Stimulated activated memory B cell treated with anti-CD40 and anti-IgM and Interleukin-4, amounts not matched to agents 10 μg/mL and 1 μg/mL and 100 μg/mL, for 72 hours (primary cell): ENCODE data around the gene FEZF1.

Source experiments
- ATAC-seq: fragments of 150-1000 bp; cut with Tn5 transposase; 2 replicates; pipeline ENCODE4 v1.10.0; 2021
- H3K27ac Mint-ChIP-seq: one replicate; pipeline ENCODE4 v1.8.0; 2022; ENCODE audit warnings: mild to moderate bottlenecking, mixed read lengths
- H3K27me3 Mint-ChIP-seq: one replicate; pipeline ENCODE4 v1.8.0; 2022; ENCODE audit warnings: mixed read lengths
- H3K36me3 Mint-ChIP-seq: one replicate; pipeline ENCODE4 v1.8.0; 2022; ENCODE audit warnings: mixed read lengths
- H3K4me1 Mint-ChIP-seq: one replicate; pipeline ENCODE4 v1.8.0; 2022; ENCODE audit warnings: mixed read lengths
- H3K4me3 Mint-ChIP-seq: one replicate; pipeline ENCODE4 v1.8.0; 2022; ENCODE audit warnings: mild to moderate bottlenecking, moderate library complexity, mixed read lengths
- H3K9me3 Mint-ChIP-seq: one replicate; pipeline ENCODE4 v1.8.0; 2022; ENCODE audit warnings: mixed read lengths

The FEZF1 gene

DNA sequence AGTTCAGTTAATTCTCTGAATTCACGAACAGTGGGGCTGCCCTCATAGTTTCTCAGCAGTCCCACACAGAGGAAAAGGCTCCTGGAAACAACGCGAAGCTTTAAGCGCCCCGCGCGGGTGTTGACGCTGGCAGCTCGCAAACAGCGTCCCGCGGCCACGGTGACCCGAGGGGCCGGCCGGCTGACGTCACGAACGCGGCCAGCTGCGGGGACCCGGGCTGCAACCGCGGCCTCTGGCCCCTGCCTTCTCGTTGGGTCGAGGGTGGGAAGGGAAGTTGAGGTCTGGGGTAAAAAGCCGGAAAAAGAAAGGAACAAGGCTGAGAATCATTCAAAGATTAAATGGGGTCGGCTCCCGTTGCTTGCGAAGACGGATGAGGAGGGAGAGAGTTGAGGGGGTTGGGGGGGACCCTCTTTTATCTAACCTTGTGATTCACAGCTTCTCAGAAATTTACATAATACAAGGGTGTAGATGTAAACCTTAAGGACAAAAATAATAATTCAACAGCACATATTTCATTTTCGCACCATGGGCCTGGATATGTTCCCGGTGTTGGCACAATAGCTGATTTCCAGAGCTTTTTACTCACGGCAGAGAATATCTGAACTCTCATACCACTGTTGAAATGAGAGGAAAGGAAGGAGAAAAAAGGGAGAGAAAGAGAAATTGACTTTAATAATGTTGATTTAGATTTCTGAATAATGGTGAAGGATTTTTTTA lies 7.3 kb upstream of the FEZF1 start:
- Mint-ChIP-seq H3K4me1 (no peaks in the 10 kb centered on the region), H3K9me3 (no peaks in the 10 kb centered on the region), H3K27me3 (peaks cover 71% of the 10 kb centered on the region), H3K27ac (no peak overlapping the region), H3K36me3 (no peaks in the 10 kb centered on the region), H3K4me3 (no peak overlapping the region)
- no peak for ATAC-seq

DNA sequence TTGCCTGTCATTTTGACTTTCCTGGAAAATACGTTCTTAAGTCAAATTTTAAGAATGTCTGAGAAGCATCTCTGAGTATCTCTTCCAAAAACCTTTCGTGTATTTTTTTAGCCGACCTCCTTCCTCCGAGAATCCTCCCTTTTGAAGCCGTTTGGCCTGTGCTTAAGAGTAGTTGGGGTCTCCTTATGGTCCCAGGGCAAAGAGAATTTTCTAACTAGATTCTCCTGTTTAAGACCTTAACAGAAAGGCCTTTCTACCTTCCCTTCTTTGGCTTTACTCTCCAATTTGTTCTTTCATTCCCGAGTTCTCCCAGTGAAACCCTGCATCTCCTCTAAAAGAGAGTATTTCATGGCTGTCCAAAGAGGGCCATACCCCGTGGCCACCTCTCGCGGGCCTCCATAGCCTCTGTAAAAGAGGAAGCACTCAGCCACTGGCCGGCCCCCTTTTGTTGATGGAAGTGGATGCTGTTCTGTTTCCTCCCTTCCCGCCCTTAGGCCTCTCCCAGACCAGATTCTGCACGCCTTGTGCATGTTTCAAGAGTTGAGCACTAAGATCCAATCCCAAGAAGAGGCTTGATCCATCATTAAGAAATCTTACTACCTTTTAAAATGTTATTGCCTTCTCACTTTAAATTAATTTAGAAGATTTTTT lies 6.6 kb upstream of the FEZF1 start:
- no peaks in the 10 kb centered on the region for H3K4me1 Mint-ChIP-seq
- no peak for ATAC-seq
- no peaks in the 10 kb centered on the region for H3K9me3 Mint-ChIP-seq
- H3K36me3 Mint-ChIP-seq: no peaks in the 10 kb centered on the region
- H3K27ac Mint-ChIP-seq: no peak overlapping the region
- H3K4me3 Mint-ChIP-seq: no peak overlapping the region
- peaks cover 71% of the 10 kb centered on the region for H3K27me3 Mint-ChIP-seq

DNA sequence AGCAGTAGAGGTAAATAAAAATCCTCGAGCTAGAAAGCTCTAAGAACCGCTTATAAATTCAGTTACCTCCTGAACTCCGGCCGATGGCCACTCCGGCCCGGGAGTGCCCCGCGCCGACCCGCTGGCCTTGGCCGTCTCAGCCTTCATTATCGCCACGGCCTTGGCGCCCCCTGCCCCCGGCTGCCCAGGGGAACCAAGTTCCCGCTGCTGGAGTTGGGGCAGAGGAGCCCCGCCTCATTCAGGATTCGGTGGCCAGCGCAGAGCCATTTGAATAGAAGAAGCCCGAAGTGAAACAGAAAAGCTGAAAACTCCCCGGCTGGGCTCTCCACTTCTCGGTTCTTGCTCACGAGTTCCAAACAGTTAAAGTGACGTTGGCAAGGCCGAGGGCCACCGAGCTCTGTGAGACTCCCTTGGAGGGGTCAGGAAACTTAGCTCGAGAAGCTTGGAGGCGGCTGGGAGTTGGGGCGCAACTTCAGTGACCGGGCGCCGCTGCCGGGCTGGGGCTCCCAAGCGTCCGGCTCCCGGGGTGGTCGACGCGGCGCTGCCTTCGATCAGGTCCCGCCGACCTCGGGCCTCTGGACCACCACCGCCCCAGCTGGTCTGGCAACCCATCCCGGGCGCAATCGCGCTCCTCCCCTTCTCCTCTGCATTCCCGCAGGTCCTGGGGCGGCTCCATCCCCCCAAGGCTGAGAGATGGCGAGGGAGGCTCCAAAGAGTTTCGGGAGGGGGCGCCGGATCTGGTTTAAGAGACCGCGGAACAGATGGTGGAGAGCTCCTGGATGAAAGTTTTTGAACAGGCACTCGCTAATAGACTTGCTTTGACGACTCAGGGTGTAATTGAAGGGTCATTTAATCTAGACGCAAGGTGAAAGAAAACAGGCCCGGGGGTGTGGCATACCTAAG lies 5.8 kb upstream of the FEZF1 start:
- H3K4me1 Mint-ChIP-seq: peaks cover 6% of the 10 kb centered on the region
- no peak overlapping the region for H3K27ac Mint-ChIP-seq
- no peak for ATAC-seq
- no peaks in the 10 kb centered on the region for H3K36me3 Mint-ChIP-seq
- peaks cover 71% of the 10 kb centered on the region for H3K27me3 Mint-ChIP-seq
- no peak overlapping the region for H3K4me3 Mint-ChIP-seq
- H3K9me3 Mint-ChIP-seq: no peaks in the 10 kb centered on the region

DNA sequence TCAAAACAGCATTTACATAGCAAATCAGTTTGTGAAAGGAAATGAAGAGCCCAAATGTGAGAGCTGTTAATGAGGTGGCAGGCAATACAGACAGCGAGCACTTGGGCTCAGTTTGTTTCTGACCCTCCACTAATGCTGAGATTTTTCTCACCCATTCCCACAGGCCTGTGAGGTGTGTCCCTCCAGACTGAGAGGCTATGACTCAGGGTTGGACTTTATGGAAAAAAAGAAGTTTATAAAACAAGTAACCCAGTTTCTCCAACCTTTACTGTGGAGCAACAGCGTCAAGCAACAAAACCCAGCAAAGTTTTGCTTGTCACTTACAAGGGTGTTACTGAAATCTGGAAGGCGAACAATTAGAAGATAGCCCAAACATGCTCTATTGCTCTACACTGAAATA lies 4.9 kb upstream of the FEZF1 start:
- Mint-ChIP-seq H3K4me1 (peaks cover 6% of the 10 kb centered on the region), H3K9me3 (no peaks in the 10 kb centered on the region), H3K27ac (no peak overlapping the region), H3K4me3 (no peak overlapping the region), H3K36me3 (no peaks in the 10 kb centered on the region), H3K27me3 (peaks cover 71% of the 10 kb centered on the region)
- ATAC-seq: no peak

DNA sequence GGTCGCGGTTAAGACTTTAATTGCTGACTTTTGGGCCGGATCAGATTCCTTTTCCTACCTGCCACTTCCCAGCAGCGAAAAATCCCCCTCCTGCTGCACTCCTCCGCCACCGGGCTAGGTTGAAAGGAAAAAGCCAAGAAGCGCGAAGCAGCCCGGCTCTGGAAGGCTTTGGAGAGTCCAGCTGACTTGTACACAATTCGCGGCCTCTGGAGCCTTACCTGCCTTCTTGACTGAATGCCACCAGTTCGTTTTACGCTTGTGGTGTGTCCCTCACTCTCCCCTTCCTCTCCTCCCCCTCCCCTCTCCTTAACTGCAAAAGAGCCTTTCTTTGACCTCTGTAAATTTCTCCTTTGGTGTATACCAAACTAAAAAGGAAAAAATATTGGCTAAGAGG lies 2.7 kb upstream of the FEZF1 start:
- Mint-ChIP-seq H3K27me3 (peaks cover 86% of the 10 kb centered on the region), H3K4me1 (peaks cover 6% of the 10 kb centered on the region), H3K4me3 (no peak overlapping the region), H3K36me3 (no peaks in the 10 kb centered on the region), H3K9me3 (peaks cover 4% of the 10 kb centered on the region), H3K27ac (no peak overlapping the region)
- no peak for ATAC-seq

DNA sequence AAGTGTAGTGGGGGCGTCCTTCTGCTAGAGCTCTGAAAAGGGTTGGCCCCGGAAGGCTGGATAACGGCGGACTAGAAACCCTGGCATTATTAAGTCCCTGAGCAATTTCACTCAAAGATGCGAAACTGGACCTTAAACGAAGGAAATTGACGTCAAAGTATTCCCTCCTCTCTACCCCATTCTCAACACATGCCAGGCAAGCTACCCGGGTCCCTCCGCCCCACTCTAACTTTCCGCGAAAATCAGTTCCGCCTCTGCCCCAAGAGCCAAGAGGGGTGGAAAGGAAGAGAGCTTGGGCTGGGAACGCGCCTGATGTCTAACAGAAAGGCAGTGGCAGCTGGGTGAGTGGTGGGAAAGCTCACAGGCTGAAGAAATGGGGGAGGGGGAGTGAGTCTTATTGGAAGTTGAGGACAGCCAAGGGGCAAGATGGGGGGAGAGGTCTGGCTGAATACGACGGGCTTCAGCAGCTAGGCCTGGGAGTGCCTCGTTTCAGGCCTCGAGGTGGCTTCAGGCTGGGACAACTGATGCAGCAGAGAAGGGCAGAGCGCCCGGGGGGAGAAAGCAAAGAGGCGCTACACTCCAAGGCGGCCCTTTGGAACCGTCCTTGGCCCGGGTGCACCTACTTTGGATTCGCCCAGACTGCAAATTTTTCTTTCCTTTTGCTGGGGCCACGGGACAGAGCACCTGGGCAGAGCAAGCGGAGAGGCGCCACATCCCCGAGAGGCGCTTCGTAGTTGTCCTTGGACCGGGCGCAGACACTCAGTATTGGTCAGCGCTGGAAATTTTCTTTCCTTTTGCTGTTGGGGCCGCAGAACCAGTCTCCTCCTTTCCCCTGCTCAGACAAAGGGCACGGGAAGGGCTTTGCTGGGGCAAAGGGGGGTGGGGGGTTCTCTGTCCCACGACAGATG lies 2.0 kb upstream of the FEZF1 start:
- H3K4me3 Mint-ChIP-seq: no peak overlapping the region
- H3K4me1 Mint-ChIP-seq: peaks cover 6% of the 10 kb centered on the region
- no peak overlapping the region for H3K27ac Mint-ChIP-seq
- H3K9me3 Mint-ChIP-seq: peaks cover 4% of the 10 kb centered on the region
- H3K27me3 Mint-ChIP-seq: peaks cover 89% of the 10 kb centered on the region
- ATAC-seq: no peak
- no peaks in the 10 kb centered on the region for H3K36me3 Mint-ChIP-seq

DNA sequence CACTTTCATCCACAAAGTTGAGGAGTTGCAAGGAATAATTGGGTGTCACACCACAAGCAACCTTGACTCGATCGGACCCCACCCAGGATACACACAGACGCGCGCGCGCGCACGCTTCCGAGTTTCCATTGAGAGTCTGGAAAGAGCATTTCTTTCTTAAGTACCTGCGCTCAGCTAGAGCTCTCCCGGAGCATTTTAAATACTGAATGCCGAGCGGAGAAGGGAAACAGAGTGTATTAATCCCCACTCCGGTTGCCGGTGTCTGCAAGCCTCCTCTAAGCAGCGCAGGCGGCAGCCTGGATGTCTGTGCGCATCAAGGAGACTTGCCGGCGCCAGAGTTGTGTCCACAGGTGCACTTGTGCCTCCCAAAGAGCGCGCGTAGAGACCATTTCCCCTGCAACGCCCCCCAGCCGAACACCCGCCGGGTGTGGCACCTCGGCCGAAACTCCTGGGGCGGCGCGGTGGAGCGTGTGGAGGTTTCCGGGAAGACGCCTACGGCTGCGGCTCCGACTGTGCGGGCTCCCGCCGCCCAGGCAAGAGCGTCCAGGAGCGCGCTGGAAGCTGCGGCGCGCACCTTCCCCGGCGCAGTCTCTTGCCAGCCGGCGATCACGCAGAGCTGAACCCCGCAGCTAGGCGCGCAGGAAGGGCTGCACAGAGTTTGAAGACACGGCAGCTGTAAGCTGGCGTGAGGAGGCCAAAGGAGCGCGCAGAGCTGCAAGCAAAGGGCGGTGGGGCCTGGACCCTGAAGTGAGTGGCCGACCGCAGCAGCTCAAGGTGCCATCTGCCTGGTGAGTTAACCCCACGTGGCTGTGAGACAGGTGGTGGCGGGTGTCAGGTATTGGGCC lies 1.1 kb upstream of the FEZF1 start:
- peaks cover 4% of the 10 kb centered on the region for H3K9me3 Mint-ChIP-seq
- peaks cover 6% of the 10 kb centered on the region for H3K4me1 Mint-ChIP-seq
- ATAC-seq: no peak
- H3K27me3 Mint-ChIP-seq: peaks cover 89% of the 10 kb centered on the region
- no peak overlapping the region for H3K27ac Mint-ChIP-seq
- no peak overlapping the region for H3K4me3 Mint-ChIP-seq
- no peaks in the 10 kb centered on the region for H3K36me3 Mint-ChIP-seq

DNA sequence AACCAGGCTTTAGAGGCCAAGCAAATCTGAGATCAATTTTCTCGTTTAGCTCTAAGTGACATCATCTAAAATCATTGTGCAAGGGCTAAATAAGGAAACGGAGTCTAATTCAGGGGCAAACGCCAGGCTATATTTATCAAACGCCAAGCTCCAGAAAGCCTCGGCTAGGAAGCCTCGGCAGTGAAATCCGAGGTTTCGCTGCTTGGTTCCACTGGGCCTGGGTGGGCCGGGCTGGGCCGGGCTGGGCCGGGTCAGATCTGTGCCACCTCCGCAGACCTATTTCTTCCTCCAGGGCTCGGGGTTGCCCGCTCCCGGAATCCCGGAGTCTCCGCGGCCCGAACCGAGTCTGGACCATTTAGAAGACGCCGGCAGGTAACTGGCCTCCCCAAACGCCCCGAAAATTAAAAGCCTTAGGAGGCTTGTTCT lies 459 bp upstream of the FEZF1 start:
- Mint-ChIP-seq H3K4me1 (peaks cover 6% of the 10 kb centered on the region), H3K27me3 (peaks cover 93% of the 10 kb centered on the region), H3K27ac (no peak overlapping the region), H3K9me3 (peaks cover 4% of the 10 kb centered on the region), H3K36me3 (no peaks in the 10 kb centered on the region), H3K4me3 (no peak overlapping the region)
- no peak for ATAC-seq

DNA sequence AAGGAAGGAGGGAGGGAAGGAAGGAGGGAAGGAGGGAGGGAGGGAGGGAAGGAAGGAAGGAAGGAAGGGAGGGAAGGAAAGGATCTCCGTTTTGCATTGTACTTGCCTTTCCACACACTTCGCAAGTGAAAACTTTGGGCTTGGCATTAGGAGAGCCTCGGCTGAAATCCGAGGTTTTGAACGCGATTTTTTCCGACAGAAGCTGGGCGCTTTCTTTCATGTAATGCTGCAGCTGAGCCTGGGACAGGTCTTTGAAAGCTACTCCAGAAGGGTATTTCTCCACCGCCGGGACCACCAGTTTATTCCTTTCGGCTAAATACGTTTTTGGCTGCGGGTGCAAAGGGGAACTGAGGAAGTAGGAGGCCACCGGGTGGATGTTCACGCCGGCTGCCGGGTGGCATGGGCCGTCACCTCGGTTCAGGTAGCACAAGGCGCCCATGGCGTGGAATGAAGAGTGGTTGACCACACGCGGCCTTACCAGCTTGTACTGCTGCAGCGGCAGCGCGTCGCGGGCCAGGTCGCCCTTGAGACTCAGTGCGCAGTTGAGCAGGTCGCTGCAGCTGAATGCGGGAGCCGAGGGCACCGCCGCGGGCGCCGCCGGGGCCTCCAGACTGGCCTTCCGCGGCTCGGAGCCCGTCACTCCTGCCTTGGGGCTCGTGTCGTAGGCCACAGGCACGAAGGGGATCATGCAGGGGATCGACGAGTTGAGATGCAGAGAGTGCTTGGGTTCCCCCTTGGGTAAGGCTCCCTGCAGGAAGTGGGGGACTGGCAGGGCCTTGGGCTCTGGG lies 825 bp downstream of the FEZF1 start:
- H3K4me1 Mint-ChIP-seq: peaks cover 6% of the 10 kb centered on the region
- no peak for ATAC-seq
- H3K4me3 Mint-ChIP-seq: no peak overlapping the region
- H3K27ac Mint-ChIP-seq: no peak overlapping the region
- peaks cover 93% of the 10 kb centered on the region for H3K27me3 Mint-ChIP-seq
- H3K9me3 Mint-ChIP-seq: peaks cover 4% of the 10 kb centered on the region
- H3K36me3 Mint-ChIP-seq: no peaks in the 10 kb centered on the region

DNA sequence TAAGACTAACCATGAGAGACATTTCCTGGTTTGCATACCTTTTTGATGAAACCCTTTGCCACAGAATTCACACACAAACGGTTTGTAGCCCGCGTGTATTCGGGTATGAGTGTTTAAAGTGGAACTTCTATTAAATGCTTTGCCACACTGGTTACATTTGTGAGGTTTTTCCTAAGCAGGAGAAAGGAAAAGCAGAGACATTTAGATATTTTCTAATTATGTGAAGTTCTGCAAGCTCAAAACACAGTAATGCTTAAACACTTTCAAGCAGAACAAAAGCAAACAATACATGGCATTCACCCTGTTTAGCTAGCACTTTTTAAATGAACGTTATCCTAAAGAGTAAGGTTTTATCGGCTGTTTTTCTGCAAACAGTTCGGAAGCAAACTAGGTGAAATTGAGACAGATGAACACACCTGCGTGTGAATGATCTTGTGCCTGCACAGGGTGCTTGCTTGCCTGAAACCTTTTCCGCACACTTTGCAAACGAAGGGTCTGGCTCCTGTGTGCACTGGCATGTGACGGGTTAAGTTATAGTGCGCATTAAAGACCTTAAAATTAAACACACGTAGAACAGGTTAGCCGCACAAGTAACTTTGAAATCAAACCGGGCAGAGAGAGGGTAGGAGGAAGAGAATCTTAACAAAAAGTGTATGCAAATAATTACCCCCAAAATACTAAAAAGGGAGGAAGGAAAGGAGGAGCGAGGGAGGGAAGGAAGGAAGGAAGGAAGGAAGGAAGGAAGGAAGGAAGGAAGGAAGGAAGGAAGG lies 1.6 kb downstream of the FEZF1 start:
- peaks cover 4% of the 10 kb centered on the region for H3K9me3 Mint-ChIP-seq
- H3K36me3 Mint-ChIP-seq: no peaks in the 10 kb centered on the region
- no peak overlapping the region for H3K27ac Mint-ChIP-seq
- H3K4me3 Mint-ChIP-seq: no peak overlapping the region
- H3K4me1 Mint-ChIP-seq: peaks cover 6% of the 10 kb centered on the region
- no peak for ATAC-seq
- H3K27me3 Mint-ChIP-seq: peaks cover 93% of the 10 kb centered on the region

DNA sequence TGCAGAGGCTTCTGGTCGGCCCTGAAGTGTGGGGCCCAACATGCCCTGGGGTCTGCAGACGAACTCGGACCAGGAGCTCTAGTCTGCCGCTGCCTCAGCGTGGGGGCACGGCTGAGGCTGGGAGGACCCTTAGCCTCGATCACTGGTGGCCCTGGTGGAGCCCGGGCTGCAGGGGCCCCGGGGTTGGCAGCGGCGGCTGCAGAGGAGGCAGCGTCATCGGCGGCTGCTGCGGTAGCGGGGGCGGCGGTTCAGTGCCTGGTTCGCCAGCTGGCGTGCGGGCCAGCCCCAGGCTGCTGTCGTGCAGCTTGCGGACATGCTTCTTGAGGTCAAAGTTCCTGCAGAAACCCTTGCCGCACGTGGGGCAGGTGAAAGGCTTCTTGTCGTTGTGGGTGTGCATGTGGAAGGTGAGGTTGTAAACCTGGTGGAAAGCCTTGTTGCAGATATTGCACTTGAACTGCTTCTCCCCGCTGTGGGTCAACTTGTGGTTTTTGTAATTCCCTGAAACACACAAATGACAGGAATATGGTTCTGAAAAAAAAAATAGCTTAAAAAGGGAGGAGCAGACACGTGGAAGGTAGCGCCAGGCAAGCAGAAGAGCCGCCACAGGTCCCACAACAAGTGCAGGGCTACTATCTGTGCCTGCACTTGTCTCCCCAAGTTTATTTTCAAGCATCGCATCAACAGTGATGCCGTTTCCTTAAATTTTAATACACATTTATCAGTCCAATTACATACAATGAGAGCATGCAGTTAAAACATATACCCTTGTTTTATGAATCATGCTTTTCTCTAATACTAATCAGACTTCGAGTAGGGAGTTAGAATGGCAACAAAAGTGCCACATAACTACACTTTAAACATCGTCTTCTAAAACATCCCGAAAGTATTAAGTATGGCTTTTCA lies 2.4 kb downstream of the FEZF1 start:
- H3K27ac Mint-ChIP-seq: no peak overlapping the region
- peaks cover 6% of the 10 kb centered on the region for H3K4me1 Mint-ChIP-seq
- peaks cover 4% of the 10 kb centered on the region for H3K9me3 Mint-ChIP-seq
- no peak for ATAC-seq
- no peaks in the 10 kb centered on the region for H3K36me3 Mint-ChIP-seq
- peaks cover 91% of the 10 kb centered on the region for H3K27me3 Mint-ChIP-seq
- H3K4me3 Mint-ChIP-seq: no peak overlapping the region
